ENCODE results near the gene DDX42.
A peak's percentile ranks its signal among the peaks of the same experiment; 100 is the strongest.
"Not testable (repeated sequence)": the region's sequence is repeated elsewhere in the genome, so short reads cannot be mapped to it uniquely, and the experiment has no call there.

DDX42 gene

DNA sequence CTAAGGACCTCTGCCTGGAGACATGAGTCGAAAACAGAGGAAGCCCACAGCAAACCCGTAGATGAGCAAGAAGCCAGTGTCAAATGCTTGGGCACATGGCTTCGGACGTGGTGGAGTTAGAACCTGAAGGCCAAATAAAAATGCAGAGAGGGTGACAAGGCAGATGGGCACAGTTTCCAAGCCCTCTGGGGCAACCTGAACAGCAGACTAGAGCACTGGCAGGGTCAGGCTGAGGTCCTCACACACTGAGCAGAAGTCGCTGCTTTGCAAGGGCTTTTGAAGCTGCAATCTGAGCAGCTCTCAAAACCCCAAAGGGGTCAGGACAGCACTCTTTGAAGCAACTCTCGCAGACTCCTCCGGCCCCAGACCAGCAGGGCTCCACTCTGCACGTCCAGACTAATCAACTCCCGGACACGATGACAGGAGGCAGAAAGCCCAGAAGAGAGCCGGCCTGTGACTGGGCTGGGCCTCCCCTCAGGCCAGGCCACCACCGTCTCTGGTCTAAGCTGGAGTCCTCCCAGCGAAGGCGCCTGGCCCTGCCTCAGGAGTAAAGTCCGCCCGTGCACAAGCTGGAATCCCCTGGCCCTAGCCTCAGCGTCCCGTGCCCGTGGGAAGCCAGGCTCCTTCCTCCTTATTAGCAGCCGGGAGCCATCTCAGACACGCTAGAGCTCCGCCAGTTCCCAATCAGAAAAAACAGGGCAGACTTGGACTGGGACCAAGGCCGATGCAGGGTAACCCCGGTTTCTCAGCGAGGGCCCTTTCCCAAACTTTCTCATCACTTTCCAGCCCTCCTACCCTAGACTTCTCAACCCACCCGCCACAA is 67.6 kb downstream of the DDX42 start:
- peak; percentile 14 for DNase-seq

DNA sequence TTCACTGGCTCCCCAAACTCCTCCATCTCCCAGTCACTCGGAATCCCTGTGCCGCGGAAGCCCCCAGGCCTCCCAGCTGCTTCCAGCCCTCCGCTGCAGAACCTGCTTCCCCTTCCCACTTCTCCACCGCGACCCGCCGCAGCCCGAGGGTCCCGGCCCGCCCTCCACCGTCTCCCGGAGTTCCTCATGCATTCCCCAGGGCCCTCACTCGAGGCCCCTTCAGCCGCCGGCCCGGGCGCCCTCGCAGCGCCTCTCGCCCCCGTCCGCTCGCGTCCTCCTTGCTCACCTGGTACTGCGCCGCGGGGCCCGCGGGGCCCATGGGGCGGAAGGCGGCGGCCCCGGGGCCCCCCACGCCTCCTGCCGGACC is 68.2 kb downstream of the DDX42 start:
- DNase-seq: peak; percentile 49

DNA sequence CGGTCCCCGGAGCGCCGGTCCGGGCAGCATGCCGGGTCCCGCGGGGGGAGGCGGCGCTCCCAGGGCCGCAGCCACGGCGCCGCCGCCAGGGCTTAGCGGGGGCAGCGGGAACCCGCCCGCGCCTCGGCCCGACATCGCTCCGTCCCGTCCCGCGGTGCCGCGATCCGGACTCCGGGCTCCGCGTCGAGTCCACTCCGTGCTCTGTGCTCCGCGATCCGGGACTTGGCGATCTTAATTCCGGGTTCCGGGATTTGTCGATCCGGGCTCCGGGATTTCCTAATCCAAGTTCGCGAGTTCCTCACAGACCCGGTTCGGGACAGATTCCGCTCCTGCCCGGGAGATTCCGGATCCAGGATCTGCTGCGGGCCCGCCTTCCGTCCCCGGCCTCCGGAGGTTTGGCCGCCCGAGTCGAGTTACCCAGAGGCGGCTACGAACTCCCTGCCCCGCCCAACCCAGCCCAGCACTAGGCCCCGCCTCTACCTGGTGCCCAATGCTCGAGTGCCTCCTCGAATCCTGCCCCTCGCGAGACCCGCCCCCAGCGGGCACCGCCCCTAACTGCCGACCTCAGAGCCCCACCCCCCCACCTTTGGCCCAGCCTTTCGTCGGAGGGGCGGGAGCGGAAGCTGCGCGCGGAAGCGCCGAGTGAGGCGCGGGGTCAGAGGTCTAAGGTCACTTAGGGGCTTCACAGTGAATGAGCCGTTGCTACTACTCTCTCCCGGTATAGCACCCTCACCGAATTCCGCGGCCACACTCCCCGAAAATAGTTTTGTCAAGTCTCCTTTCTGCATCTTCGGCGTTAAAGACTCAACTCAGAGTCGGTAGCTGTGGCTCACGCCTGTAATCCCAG is 68.8 kb downstream of the DDX42 start, which contains the start of gene SMARCD2:
Gene SMARCD2 (minus strand): TSS at position 146 of the 847 bp plus-strand sequence. CDS start 11 bp downstream, at position 135.
- peak; percentile 100 for DNase-seq

GRCh38 chr17:63843387-63843888 is 69.5 kb downstream of the DDX42 start:
- DNase-seq: not testable (repeated sequence)

DNA sequence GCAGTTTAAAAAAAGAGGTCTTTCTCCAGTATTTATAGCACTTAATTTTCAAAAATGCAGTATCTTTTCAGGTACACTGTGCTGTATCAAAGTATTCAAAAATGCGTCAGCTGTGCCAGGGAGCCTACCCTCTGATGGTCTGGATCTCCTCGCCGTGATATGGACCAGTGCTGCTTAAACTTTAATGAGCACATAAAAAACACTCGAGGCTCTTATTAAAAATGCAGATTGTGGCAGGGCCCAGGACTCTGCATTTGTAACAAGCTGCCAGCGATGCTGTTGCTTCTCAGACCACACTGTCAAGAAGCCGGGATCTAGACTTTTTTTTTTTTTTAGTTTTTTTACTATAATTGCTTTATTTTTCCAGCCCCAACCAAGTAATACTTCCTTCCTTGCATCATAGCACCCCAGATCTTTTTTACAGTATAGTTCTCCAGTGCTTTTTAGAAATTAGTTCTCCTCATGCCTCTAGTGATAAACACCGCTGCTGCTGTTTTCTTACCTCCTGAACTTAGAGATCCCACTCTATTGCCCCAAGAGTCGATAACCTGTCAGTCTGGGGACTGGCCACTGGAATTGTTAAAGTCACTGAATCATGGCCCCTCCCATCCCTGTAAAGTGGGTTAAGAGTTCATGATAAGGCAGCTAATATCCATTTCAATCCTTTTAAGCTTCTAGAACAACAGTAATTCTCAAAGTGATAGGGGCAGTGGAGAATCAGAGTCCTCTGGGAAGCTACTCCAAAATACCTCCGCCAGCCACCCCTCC is 70.1 kb downstream of the DDX42 start:
- no peak for DNase-seq

DNA sequence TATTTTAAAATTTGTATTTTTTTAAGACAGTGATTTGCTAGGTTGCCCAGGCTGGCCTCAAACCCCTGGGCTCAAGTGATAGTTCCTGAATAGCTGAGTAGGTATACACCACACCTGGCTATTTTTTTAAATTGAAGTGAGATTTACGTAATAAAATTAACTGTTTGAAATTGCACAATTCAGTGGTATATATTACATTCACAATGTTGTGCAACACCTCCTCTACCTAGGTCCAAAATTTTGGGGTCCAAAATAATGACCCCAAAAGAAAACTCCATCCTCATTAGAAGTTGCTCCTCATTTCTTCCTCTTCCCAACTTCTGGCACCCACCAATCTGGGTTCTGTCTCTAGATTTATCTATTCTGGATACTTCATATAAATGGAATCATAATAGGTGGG is 71.5 kb downstream of the DDX42 start:
- no peak for DNase-seq

DNA sequence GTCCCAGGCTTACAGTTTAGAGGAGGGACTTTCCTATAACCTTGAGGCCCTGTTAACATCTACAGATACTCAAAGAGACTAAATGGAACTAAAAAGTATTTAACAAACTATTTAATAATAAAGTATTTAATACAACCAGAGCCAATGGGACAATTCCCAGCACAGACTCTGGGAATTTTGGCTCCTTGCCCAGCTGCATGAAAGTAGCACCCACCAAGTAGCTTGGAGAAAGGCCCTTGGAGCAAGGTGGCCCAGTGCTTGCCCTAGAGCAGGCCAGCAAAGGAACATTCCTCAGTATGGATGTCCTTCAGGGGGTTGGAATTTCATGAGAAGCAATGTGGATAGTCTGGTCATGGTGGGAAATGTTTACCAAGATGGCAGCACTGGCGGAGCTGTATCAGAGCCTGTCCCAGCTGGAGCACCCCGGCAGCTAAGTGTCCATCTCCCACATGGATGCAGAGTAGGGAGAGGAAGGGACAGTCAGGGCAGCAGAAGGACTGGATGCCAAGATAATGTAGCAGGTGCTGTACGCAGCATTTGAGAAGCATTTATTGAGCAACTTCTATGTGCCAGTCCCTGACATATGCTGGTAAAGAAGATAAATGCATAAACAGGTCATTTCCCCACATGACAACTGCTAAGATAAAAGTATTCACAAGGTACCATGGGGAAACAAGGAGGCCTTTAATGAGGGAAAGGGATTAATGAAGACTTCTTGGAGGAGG is 73.7 kb downstream of the DDX42 start:
- no peak for DNase-seq

GRCh38 chr17:63848834-63849689 is 75.1 kb downstream of the DDX42 start:
- DNase-seq: no peak

DNA sequence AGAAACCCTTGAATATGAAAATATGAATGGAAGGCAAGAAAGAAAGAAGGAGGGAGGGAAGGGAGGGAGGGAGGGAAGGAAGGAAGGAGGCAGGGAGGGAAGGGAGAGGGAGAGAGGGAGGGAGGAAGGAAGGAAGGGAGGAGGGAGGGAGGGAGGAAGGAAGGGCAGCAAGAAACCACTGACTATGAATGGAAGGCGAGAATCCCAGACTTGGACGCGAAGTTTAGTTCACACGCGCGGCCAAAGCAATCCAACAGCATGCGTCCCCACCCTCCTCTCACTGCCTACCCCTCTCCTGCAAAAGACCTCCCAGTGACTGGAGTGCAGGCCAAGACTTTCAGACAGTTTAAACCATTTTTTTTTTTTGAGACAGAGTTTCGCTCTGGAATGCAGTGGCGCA is 76.4 kb downstream of the DDX42 start:
- no peak for DNase-seq

- DNase-seq: no peak
These were observed 79.3 kb downstream of the DDX42 start for GRCh38 chr17:63853260-63853659.

- no peak for DNase-seq
These were observed 80.7 kb downstream of the DDX42 start for GRCh38 chr17:63854709-63855108.

DNA sequence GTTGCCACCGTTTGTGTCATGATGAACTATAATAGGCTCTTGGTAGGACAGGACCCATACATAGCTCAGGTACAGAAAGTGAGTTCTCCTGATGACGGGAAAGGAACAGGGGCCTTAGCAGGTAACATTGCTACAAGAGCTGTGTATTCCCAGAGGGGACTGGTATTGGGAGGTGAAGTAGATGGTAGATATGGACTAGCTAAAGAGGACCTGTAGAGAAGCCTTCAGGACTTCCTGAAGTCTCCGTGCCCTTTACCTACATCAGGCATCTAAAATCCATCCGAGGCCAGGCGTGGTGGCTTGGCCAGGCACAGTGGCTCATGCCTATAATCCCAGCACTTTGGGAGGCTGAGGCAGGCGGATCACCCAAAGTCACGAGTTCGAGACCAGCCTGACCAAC is 81.2 kb downstream of the DDX42 start:
- no peak for DNase-seq

DNA sequence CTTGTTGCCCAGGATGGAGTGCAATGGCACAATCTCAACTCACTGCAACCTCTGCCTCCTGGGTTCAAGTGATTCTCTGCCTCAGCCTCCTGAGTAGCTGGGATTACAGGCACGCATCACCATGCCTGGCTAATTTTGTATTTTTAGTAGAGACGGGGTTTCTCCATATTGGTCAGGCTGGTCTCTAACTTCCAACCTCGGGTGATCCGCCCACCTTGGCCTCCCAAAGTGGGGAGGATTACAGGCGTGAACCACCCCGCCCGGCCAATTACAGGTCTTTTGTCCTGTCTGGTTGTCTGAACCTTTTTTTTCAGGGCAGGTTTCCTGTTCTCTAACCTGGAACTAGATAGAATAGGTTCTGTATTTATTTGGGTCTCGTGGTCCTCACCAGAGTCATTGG is 82.5 kb downstream of the DDX42 start:
- not testable (repeated sequence) for DNase-seq

DNA sequence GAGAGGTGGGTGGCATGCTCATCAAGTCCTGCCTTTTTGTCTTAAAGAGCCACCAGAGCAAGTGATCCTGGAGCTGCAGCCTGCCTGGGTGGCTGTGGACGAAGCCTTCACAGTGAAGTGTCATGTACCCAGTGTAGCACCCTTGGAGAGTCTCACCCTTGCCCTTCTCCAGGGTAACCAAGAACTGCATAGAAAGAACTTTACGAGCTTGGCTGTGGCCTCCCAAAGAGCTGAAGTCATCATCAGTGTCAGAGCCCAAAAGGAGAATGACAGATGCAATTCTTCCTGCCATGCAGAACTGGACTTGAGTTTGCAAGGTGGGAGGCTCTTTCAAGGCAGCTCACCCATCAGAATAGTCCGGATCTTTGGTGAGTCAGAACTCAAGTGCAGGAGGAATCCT is 85.3 kb downstream of the DDX42 start:
- DNase-seq: no peak

- DNase-seq: not testable (repeated sequence)
These were observed 92.7 kb downstream of the DDX42 start for GRCh38 chr17:63866625-63867024.
